ENCODE measurements around the gene SPOUT1. TPM values are rescaled to one million over a fixed set of nuclear protein-coding genes. Genes with fewer than 3 reads are reported as not detected.

SPOUT1 gene
- total RNA-seq, 1 experiment from 2014 or later, result 70.4 TPM

DNA sequence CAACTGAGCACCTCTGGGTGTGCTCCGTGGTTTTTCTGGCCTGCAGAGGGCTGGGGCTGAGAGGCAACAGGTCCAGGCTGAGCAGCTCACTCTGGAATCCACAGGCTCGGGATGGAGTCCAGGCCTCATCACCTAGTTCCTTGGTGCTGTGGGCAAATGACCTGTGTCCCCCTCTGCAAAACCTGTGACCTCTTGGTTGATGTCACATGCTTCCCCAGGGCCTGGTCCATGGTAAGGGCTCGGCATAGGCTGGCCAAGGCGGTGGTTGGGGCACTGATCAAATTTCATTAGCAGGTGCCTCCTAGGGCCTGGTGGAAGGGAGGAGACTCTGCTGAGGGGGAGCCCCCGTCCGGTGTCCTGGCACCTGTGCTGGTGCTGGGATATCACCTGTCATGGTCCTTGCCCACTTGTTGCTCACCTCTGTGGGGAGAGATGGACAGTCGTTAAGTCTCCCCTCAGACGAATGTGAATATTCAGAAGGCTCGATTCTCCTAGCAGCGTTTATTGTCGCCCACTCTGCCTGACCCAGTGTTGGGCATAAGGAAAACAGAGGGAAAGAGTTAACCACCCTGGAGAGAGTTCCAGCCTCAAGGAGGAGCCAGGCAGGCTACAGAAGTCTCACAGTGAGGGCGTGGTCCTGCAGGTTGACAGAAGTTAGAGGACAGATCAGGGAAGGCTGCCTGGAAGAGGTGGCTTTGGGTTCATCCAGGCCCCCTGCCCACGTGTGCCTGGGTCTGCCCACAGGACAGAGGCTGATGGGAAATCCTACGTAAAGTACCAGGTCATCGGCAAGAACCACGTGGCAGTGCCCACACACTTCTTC is 7.8 kb downstream of the SPOUT1 start (continued):
- TF ChIP-seq, protein P1, sequence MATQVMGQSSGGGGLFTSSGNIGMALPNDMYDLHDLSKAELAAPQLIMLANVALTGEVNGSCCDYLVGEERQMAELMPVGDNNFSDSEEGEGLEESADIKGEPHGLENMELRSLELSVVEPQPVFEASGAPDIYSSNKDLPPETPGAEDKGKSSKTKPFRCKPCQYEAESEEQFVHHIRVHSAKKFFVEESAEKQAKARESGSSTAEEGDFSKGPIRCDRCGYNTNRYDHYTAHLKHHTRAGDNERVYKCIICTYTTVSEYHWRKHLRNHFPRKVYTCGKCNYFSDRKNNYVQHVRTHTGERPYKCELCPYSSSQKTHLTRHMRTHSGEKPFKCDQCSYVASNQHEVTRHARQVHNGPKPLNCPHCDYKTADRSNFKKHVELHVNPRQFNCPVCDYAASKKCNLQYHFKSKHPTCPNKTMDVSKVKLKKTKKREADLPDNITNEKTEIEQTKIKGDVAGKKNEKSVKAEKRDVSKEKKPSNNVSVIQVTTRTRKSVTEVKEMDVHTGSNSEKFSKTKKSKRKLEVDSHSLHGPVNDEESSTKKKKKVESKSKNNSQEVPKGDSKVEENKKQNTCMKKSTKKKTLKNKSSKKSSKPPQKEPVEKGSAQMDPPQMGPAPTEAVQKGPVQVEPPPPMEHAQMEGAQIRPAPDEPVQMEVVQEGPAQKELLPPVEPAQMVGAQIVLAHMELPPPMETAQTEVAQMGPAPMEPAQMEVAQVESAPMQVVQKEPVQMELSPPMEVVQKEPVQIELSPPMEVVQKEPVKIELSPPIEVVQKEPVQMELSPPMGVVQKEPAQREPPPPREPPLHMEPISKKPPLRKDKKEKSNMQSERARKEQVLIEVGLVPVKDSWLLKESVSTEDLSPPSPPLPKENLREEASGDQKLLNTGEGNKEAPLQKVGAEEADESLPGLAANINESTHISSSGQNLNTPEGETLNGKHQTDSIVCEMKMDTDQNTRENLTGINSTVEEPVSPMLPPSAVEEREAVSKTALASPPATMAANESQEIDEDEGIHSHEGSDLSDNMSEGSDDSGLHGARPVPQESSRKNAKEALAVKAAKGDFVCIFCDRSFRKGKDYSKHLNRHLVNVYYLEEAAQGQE (IDR thresholded peaks at IDR 0.05; ENCODE audit: low read depth), result no peak

GRCh38 chr9:128820665-128821583 is 8.7 kb downstream of the SPOUT1 start:
- H3K9ac ChIP-seq (ENCODE audit: low read length), result no peak overlapping the region
- no peaks in the 10 kb centered on the region for H3K27me3 ChIP-seq (ENCODE audit: insufficient read depth, low read length)
- intact Hi-C loops (cut with micrococcal nuclease), result no loop called here
- H3K4me3 ChIP-seq (replicated peaks in 1 of 2; ENCODE audit: low read depth in 1 of 2, low read length in 2 of 2), result no peak overlapping the region
- H3K4me2 ChIP-seq (ENCODE audit: low read length), result no peak overlapping the region
- no TSS peak for BruUV-seq (replicated peaks)
- no peak overlapping the region for H3K27ac ChIP-seq (ENCODE audit: low read depth, low read length)
- no peak overlapping the region for H2AFZ ChIP-seq (ENCODE audit: low read depth, low read length, poor library complexity, severe bottlenecking)
- RAD21 ChIA-PET (ENCODE audit: low non-redundant PET in 1 of 2, low total read pairs in 2 of 2, uncharacterized antibody in 2 of 2, unreplicated experiment in 2 of 2), result interaction anchor here in 1 of 2 experiments (0.6 kb wide), 1 partner anchor 150 kb away, joined by 7 read pairs; no protein-coding TSS in a partner anchor
- no peaks in the 10 kb centered on the region for H3K79me2 ChIP-seq (ENCODE audit: insufficient read depth, low read length)
- H3K4me1 ChIP-seq (ENCODE audit: control insufficient read depth in 1 of 2, insufficient read depth in 2 of 2, low read length in 2 of 2), result peaks cover 12 to 23% of the 10 kb centered on the region in 2 experiments; a peak in 3 of 4 replicates
- H3K9me2 ChIP-seq (ENCODE audit: insufficient read depth), result no peaks in the 10 kb centered on the region
- no peak for ATAC-seq
- H4K20me1 ChIP-seq (ENCODE audit: insufficient read depth), result 0 out of 2 replicates have a peak, but pooled peaks cover 4% of the 10 kb centered on the region
- H3K36me3 ChIP-seq (ENCODE audit: control insufficient read depth in 1 of 2, insufficient read depth in 2 of 2, low read length in 2 of 2), result peaks cover 20% of the 10 kb centered on the region in 2 experiments; a peak in 3 of 4 replicates
- DNase-seq (ENCODE audit: low read depth, low spot score), result no peak
- no peaks in the 10 kb centered on the region for H3K9me3 ChIP-seq (ENCODE audit: control insufficient read depth in 1 of 2, insufficient read depth in 1 of 2, low read depth in 1 of 2, low read length in 2 of 2)
- POLR2A ChIA-PET, result interaction anchor here (0.5 to 1.4 kb wide), 2 partner anchors 9 to 183 kb away, joined by 3 to 7 read pairs; partner anchors contain the start of gene SPOUT1
- CTCF ChIA-PET, result no interaction called here
- TF ChIP-seq ZFX (IDR thresholded peaks at IDR 0.05) (no peak), EZH2 (IDR thresholded peaks at IDR 0.05) (no peak), MAX (IDR thresholded peaks at IDR 0.05) (no peak), TCF7L2 (IDR thresholded peaks at IDR 0.05; ENCODE audit: borderline replicate concordance, extremely low read depth, insufficient read depth, insufficient read length) (no peak), JUND (IDR thresholded peaks at IDR 0.05) (no peak), POLR2AphosphoS5 (IDR thresholded peaks at IDR 0.05; ENCODE audit: low read depth, low read length) (no peak), CBX3 (IDR thresholded peaks at IDR 0.05; ENCODE audit: low read depth) (no peak), CEBPB (IDR thresholded peaks at IDR 0.05; ENCODE audit: low read depth) (no peak), FOSL1 (IDR thresholded peaks at IDR 0.05; ENCODE audit: low read depth) (no peak), ELF1 (IDR thresholded peaks at IDR 0.05; ENCODE audit: borderline replicate concordance, low read depth) (no peak)
- TF ChIP-seq, protein P1 (IDR thresholded peaks at IDR 0.05; ENCODE audit: low read depth), result no peak

Data from HCT116 (cell line).